A549 (cell line): ENCODE results near the gene TP53I11. TPM values are rescaled to one million over a fixed set of nuclear protein-coding genes. Genes with fewer than 3 reads are reported as not detected.

Experiments
- ATAC-seq, 2 experiments: fragments of 200-7000 bp in 1 of 2; fragments of >200 bp in 1 of 2; cut with Nextera tagmentation in 1 of 2; cut with Tn5 transposase in 1 of 2; 3 replicates each; pipeline versions ENCODE4 v1.8.0 to v1.9.1; 2018 to 2020; ENCODE audit warnings: mild to moderate bottlenecking in 1 of 2, moderate library complexity in 1 of 2
- CTCF ChIA-PET: fragments of 300-600 bp; sonication (Branson Sonifier 250); formaldehyde crosslinking; extraction: SDS; loops from one replicate; lab custom pipeline; 2021; ENCODE audit warnings: antibody characterized with exemption, inconsistent platforms; lab: Yijun Ruan, JAX
- POLR2A ChIA-PET: fragments of 350-600 bp; formaldehyde crosslinking; extraction: SDS; loops from one replicate; lab custom pipeline; 2021; ENCODE audit warnings: antibody characterized with exemption, inconsistent platforms; lab: Yijun Ruan, JAX
- DNase-seq, 2 experiments: peaks; one replicate each; pipeline versions ENCODE4 v3.0.0 to v3.0.0-alpha.2; 2011 to 2016; ENCODE audit warnings: low read depth in 1 of 2, low spot score in 1 of 2
- FAIRE-seq: peaks from 2 replicates; lab custom pipeline; 2011; peaks lifted over from hg19 to GRCh38; lab: Jason Lieb, UNC
- H3K27ac ChIP-seq, 2 experiments: fragments of >200 bp; sonication (Bioruptor Twin); formaldehyde crosslinking; 3 replicates each; pipeline ENCODE4 v1.5.1; 2016 to 2017
- H3K4me1 ChIP-seq: fragments of >200 bp; sonication (Bioruptor Twin); formaldehyde crosslinking; 3 replicates; pipeline ENCODE4 v1.6.1; 2016
- H3K4me2 ChIP-seq: fragments of >200 bp; sonication (Bioruptor Twin); formaldehyde crosslinking; 3 replicates; pipeline ENCODE4 v1.6.1; 2016
- H3K4me3 ChIP-seq: fragments of >200 bp; sonication (Bioruptor Twin); formaldehyde crosslinking; 3 replicates; pipeline ENCODE4 v1.5.1; 2016
- H3K9me3 ChIP-seq: fragments of >200 bp; sonication (Bioruptor Twin); formaldehyde crosslinking; 3 replicates; pipeline ENCODE4 v1.6.1; 2016
- CBX8 ChIP-seq: fragments of 200-600 bp; sonication (generic); IDR thresholded peaks from 2 replicates; pipeline ENCODE4 v1.6.1; 2016
- CEBPB ChIP-seq, 2 experiments: fragments of >200 bp in 1 of 2; sonication (Bioruptor Twin) in 1 of 2; formaldehyde crosslinking in 1 of 2; IDR thresholded peaks; 2 replicates each; pipeline ENCODE4 v1.6.1; 2012 to 2016
- CHD4 ChIP-seq: fragments of 200-600 bp; sonication (generic); IDR thresholded peaks from 2 replicates; pipeline ENCODE4 v1.6.1; 2016; ENCODE audit warnings: antibody characterized with exemption, mild to moderate bottlenecking, borderline replicate concordance
- CTCF ChIP-seq: fragments of >200 bp; sonication (Bioruptor Twin); formaldehyde crosslinking; IDR thresholded peaks from 3 replicates; pipeline ENCODE4 v1.5.1; 2016
- E2F6 ChIP-seq: IDR thresholded peaks from 2 replicates; pipeline ENCODE4 v1.6.1; 2012; ENCODE audit warnings: low read depth, borderline replicate concordance
- EHMT2 ChIP-seq: fragments of 200-600 bp; sonication (generic); IDR thresholded peaks from 2 replicates; pipeline ENCODE4 v1.6.1; 2016; ENCODE audit warnings: antibody characterized with exemption, low read depth, mild to moderate bottlenecking, moderate library complexity
- ELK1 ChIP-seq: fragments of 150-350 bp; IDR thresholded peaks from 2 replicates; pipeline ENCODE4 v1.6.1; 2014; ENCODE audit warnings: low read depth, mild to moderate bottlenecking, low read length
- EP300 ChIP-seq, 2 experiments: fragments of >200 bp; sonication (Bioruptor Twin); formaldehyde crosslinking; IDR thresholded peaks; 2 replicates in 1 of 2; 3 replicates in 1 of 2; pipeline ENCODE4 v1.6.1; 2016 to 2017
- FOSB ChIP-seq: fragments of 250-450 bp; sonication (Bioruptor Pico); IDR thresholded peaks from 2 replicates; pipeline ENCODE4 v1.5.0; 2020; ENCODE audit warnings: mild to moderate bottlenecking, moderate library complexity
- FOXS1 ChIP-seq: fragments of 250-450 bp; sonication (Bioruptor Pico); IDR thresholded peaks from 2 replicates; pipeline ENCODE4 v1.5.0; 2020; ENCODE audit warnings: mild to moderate bottlenecking, moderate library complexity
- HOXA7 ChIP-seq: fragments of 250-450 bp; sonication (Bioruptor Pico); IDR thresholded peaks from 2 replicates; pipeline ENCODE4 v1.5.0; 2020; ENCODE audit warnings: mild to moderate bottlenecking, moderate library complexity
- HOXB5 ChIP-seq: fragments of 250-450 bp; sonication (Bioruptor Pico); IDR thresholded peaks from 2 replicates; pipeline ENCODE4 v1.5.0; 2020; ENCODE audit warnings: mild to moderate bottlenecking, moderate library complexity
- JUNB ChIP-seq: fragments of >200 bp; sonication (Bioruptor Twin); formaldehyde crosslinking; IDR thresholded peaks from 2 replicates; pipeline ENCODE4 v1.6.1; 2016
- KDM1A ChIP-seq: fragments of 200-600 bp; sonication (generic); IDR thresholded peaks from 2 replicates; pipeline ENCODE4 v1.6.1; 2016; ENCODE audit warnings: low read depth, mild to moderate bottlenecking
- MAFK ChIP-seq: fragments of 450-650 bp; IDR thresholded peaks from 2 replicates; pipeline ENCODE4 v1.6.1; 2014; ENCODE audit not compliant: partially characterized antibody
- NFE2L2 ChIP-seq: fragments of 150-350 bp; conservative IDR thresholded peaks from 2 replicates; pipeline ENCODE4 v1.6.1; 2014; ENCODE audit warnings: low read length
- NPAS2 ChIP-seq: fragments of 250-450 bp; sonication (Bioruptor Pico); IDR thresholded peaks from 2 replicates; pipeline ENCODE4 v1.8.0; 2022; ENCODE audit warnings: mild to moderate bottlenecking, moderate library complexity, borderline replicate concordance
- NR3C1 ChIP-seq: fragments of >200 bp; sonication (Bioruptor Twin); formaldehyde crosslinking; IDR thresholded peaks from 3 replicates; pipeline ENCODE4 v1.6.1; 2017
- POLR2AphosphoS2 ChIP-seq: conservative IDR thresholded peaks from 2 replicates; pipeline ENCODE4 v1.6.1; 2012; ENCODE audit warnings: low read length, improper control_type of control experiment, inconsistent platforms
- RFX5 ChIP-seq: fragments of 450-650 bp; IDR thresholded peaks from 2 replicates; pipeline ENCODE4 v1.7.1; 2014; ENCODE audit warnings: antibody characterized with exemption, mild to moderate bottlenecking, moderate library complexity
- RNF2 ChIP-seq: fragments of 200-600 bp; sonication (generic); IDR thresholded peaks from 2 replicates; pipeline ENCODE4 v1.6.1; 2016; ENCODE audit warnings: low read depth, mild to moderate bottlenecking, antibody characterized with exemption, moderate library complexity, borderline replicate concordance
- SMC3 ChIP-seq: fragments of >200 bp; sonication (Bioruptor Twin); formaldehyde crosslinking; IDR thresholded peaks from 3 replicates; pipeline ENCODE4 v1.6.1; 2018; ENCODE audit warnings: inconsistent platforms
- ZC3H11A ChIP-seq: fragments of 450-650 bp; IDR thresholded peaks from 2 replicates; pipeline ENCODE4 v1.6.1; 2014; ENCODE audit warnings: antibody characterized with exemption, mild to moderate bottlenecking
- ZFP36 ChIP-seq: fragments of 450-650 bp; IDR thresholded peaks from 2 replicates; pipeline ENCODE4 v1.6.1; 2014; ENCODE audit warnings: borderline replicate concordance; ENCODE audit not compliant: partially characterized antibody
- ZSCAN20 ChIP-seq: fragments of 250-450 bp; sonication (Bioruptor Pico); IDR thresholded peaks from 2 replicates; pipeline ENCODE4 v1.8.0; 2022; ENCODE audit warnings: mild to moderate bottlenecking, moderate library complexity
- WGBS: methylation state at CpG from one replicate; pipeline ENCODE4 v1.1.6; 2017; ENCODE audit errors: missing lambda C conversion rate; 5-methylcytosine and 5-hydroxymethylcytosine counted together
- polyA plus RNA-seq, 4 experiments: library from polyadenylated mRNA; depleted of rRNA in 3 of 4; stranded (reverse); fragments of >200 nt; fragmentation: RNase III in 1 of 4; extraction: RNeasy Plus Mini Kit Qiagen cat#74134 plus additional on column Dnase treatment in 1 of 4; gene quantifications; 2 replicates in 3 of 4; 3 replicates in 1 of 4; pipeline ENCODE4 v1.2.3, GENCODE V29; 2011 to 2017
- TF ChIP-seq, protein P1 (sequence below): fragments of >200 bp; sonication (Bioruptor Twin); formaldehyde crosslinking; IDR thresholded peaks from 2 replicates; pipeline ENCODE4 v1.6.1; 2016
- TF ChIP-seq, protein P2 (sequence below): fragments of 200-600 bp; sonication (generic); IDR thresholded peaks from 2 replicates; pipeline ENCODE4 v1.6.1; 2016; ENCODE audit warnings: antibody characterized with exemption, mild to moderate bottlenecking, moderate library complexity

The TP53I11 gene
- polyA plus RNA-seq, 2 of the 4 experiments (the other 2 are of a cell fraction) = 11.2 to 28.2 TPM

DNA sequence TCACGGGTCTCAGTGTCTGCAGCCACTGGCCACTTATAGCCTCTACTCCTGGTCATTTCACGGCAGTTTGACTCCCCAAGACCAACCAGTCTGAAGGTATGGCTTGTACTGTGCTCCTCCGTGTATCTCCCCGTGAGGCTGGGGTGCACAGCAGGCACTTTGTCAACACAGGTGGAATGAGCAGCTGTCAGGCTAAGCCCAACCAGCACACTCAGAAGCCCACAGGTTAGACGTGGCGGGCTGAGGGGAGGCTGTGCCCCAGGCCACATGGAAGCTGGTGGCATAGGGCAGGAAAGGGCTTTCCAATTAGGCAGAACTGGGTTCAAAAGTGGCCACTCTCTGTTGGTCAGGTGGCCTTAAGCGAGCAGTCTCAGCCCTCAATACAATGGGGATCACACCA is 7.0 kb downstream of the TP53I11 start (continued):
- TF ChIP-seq ZSCAN20 (no peak), RFX5 (no peak), HOXB5 (CRISPR knock-in tag) (no peak)

- WGBS = 87% methylated on average over 6 of the region's 7 CpGs
- TF ChIP-seq EP300 (IDR thresholded peaks at IDR 0.05) (no peak), FOSB (CRISPR knock-in tag) (no peak), CEBPB (IDR thresholded peaks at IDR 0.05) (no peak), SMC3 (no peak), MAFK (no peak), RNF2 (no peak), FOXS1 (CRISPR knock-in tag) (no peak), HOXA7 (CRISPR knock-in tag) (no peak), NR3C1 (no peak), EHMT2 (no peak), JUNB (no peak)
- TF ChIP-seq, protein P1, sequence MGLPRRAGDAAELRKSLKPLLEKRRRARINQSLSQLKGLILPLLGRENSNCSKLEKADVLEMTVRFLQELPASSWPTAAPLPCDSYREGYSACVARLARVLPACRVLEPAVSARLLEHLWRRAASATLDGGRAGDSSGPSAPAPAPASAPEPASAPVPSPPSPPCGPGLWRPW = no peak
- Histone ChIP-seq H3K27ac (no peak overlapping the region), H3K9me3 (no peaks in the 10 kb centered on the region), H3K4me1 (0 out of 3 replicates have a peak, but pooled peaks cover 4% of the 10 kb centered on the region), H3K4me3 (no peak overlapping the region), H3K4me2 (no peak overlapping the region)
- DNase-seq (no peak), FAIRE-seq (no peak), ATAC-seq (no peak)
- CTCF ChIA-PET = interaction anchor here (14.6 to 24.5 kb wide), 2 partner anchors 12 to 149 kb away, joined by 332 to 1740 read pairs; no protein-coding TSS in a partner anchor
- POLR2A ChIA-PET = no interaction called here
Measured at GRCh38 chr11:44943118-44943517, 7.6 kb downstream of the TP53I11 start.

DNA sequence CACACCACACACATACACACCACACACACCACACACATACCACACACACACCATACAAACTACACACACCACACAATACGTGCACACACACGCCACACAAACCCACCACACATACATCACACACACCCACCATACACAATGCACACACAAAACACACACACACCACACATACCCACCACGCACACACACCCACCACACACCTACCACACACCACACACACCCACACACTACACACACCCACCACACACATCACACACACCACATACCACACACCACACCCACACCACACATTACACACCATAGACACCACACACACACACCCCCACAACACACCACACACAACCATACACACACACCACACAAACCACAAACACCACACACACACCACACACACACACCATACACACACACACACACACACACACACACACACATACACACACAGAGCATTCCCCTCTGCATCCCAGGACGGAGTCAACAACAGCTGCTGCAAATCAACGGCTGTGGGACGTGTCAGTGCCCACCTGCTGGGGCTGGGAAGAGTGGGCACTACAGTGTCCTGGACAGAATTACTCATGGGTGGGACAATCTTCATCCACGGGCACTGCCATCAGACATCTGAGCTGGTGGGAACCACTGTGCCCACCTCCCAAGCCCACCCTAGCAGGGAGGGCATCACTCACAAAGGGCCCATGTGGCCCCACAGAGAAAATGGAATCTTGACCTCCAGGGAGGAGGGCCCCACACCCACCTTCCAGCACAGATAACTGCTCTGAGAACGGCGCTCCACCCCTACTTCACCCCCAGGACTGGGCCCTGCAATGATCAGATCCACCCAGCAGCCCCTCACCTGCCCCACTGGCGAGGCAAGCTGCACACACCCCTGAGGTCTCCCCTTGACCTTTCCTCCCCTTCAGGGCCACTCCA is 8.4 kb downstream of the TP53I11 start:
- no peak for FAIRE-seq
- ATAC-seq = no peak
- ChIA-PET POLR2A (no interaction called here), CTCF (interaction anchor here (1.1 to 24.5 kb wide), 4 partner anchors 11 to 150 kb away, joined by 4 to 1740 read pairs (median 168); no protein-coding TSS in a partner anchor)
- H3K9me3 ChIP-seq = no peaks in the 10 kb centered on the region
- WGBS = 91% methylated on average over 10 of the region's 10 CpGs
- 0 out of 3 replicates have a peak, but pooled peaks cover 2% of the 10 kb centered on the region for H3K4me1 ChIP-seq
- H3K4me2 ChIP-seq = no peak overlapping the region
- no peak for DNase-seq
- no peak overlapping the region for H3K4me3 ChIP-seq
- H3K27ac ChIP-seq = no peak overlapping the region
- TF ChIP-seq EHMT2 (no peak), MAFK (no peak), CBX8 (no peak), POLR2AphosphoS2 (no peak), ZSCAN20 (no peak), NPAS2 (no peak), E2F6 (no peak), CHD4 (no peak), KDM1A (no peak), ZC3H11A (no peak), FOXS1 (CRISPR knock-in tag) (no peak), NFE2L2 (no peak), EP300 (IDR thresholded peaks at IDR 0.05) (no peak), ZFP36 (no peak), CTCF (no peak), HOXA7 (CRISPR knock-in tag) (no peak), ELK1 (no peak)
- TF ChIP-seq, protein P2, sequence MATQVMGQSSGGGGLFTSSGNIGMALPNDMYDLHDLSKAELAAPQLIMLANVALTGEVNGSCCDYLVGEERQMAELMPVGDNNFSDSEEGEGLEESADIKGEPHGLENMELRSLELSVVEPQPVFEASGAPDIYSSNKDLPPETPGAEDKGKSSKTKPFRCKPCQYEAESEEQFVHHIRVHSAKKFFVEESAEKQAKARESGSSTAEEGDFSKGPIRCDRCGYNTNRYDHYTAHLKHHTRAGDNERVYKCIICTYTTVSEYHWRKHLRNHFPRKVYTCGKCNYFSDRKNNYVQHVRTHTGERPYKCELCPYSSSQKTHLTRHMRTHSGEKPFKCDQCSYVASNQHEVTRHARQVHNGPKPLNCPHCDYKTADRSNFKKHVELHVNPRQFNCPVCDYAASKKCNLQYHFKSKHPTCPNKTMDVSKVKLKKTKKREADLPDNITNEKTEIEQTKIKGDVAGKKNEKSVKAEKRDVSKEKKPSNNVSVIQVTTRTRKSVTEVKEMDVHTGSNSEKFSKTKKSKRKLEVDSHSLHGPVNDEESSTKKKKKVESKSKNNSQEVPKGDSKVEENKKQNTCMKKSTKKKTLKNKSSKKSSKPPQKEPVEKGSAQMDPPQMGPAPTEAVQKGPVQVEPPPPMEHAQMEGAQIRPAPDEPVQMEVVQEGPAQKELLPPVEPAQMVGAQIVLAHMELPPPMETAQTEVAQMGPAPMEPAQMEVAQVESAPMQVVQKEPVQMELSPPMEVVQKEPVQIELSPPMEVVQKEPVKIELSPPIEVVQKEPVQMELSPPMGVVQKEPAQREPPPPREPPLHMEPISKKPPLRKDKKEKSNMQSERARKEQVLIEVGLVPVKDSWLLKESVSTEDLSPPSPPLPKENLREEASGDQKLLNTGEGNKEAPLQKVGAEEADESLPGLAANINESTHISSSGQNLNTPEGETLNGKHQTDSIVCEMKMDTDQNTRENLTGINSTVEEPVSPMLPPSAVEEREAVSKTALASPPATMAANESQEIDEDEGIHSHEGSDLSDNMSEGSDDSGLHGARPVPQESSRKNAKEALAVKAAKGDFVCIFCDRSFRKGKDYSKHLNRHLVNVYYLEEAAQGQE = no peak
